ENCODE data around the gene TSSK3.
"Not testable (repeated sequence)": the region's sequence is repeated elsewhere in the genome, so short reads cannot be mapped to it uniquely, and the experiment has no call there.

The TSSK3 gene

GRCh38 chr1:32365445-32365844 is 3.1 kb downstream of the TSSK3 start:
- no peak for DNase-seq

- no peak for DNase-seq
Measured at GRCh38 chr1:32367912-32368635, 5.7 kb downstream of the TSSK3 start.

- DNase-seq = peak; percentile 74
Measured at GRCh38 chr1:32372149-32372756, 9.9 kb downstream of the TSSK3 start.

GRCh38 chr1:32373996-32374592 is 11.8 kb downstream of the TSSK3 start:
- no peak for DNase-seq

GRCh38 chr1:32376199-32376598 is 13.9 kb downstream of the TSSK3 start:
- DNase-seq = no peak

- no peak for DNase-seq
Measured at GRCh38 chr1:32377541-32378220, 15.3 kb downstream of the TSSK3 start.

- no peak for DNase-seq
Measured at GRCh38 chr1:32380057-32380456, 17.7 kb downstream of the TSSK3 start.

- DNase-seq = peak; percentile 10
Measured at GRCh38 chr1:32386676-32387392, 24.5 kb downstream of the TSSK3 start.

GRCh38 chr1:32388641-32389040 is 26.3 kb downstream of the TSSK3 start:
- DNase-seq = no peak

- DNase-seq = no peak
Measured at GRCh38 chr1:32390904-32391870, 28.8 kb downstream of the TSSK3 start.

- no peak for DNase-seq
Measured at GRCh38 chr1:32392325-32392724, 30.0 kb downstream of the TSSK3 start.

GRCh38 chr1:32393136-32393535 is 30.8 kb downstream of the TSSK3 start:
- no peak for DNase-seq

GRCh38 chr1:32393832-32394140 is 31.4 kb downstream of the TSSK3 start:
- DNase-seq = peak; percentile 40

- peak; percentile 99 for DNase-seq
Measured at GRCh38 chr1:32394141-32394889, 32.0 kb downstream of the TSSK3 start, which contains the start of gene BSDC1. TSS of gene BSDC1 (minus strand) at chr1:32394441. CDS start at chr1:32394414, 27 bp downstream.

- no peak for DNase-seq
Measured at GRCh38 chr1:32394890-32395432, 32.6 kb downstream of the TSSK3 start.

GRCh38 chr1:32396524-32396923 is 34.2 kb downstream of the TSSK3 start:
- DNase-seq = not testable (repeated sequence)

- no peak for DNase-seq
Measured at GRCh38 chr1:32398401-32398800, 36.1 kb downstream of the TSSK3 start.

GRCh38 chr1:32399843-32400242 is 37.5 kb downstream of the TSSK3 start:
- no peak for DNase-seq

- DNase-seq = peak; percentile 67
Measured at GRCh38 chr1:32400876-32401631, 38.7 kb downstream of the TSSK3 start.

GRCh38 chr1:32404946-32405345 is 42.6 kb downstream of the TSSK3 start:
- no peak for DNase-seq

Measured in CD4-positive, alpha-beta T cell treated with Interleukin-6 for 4 hours (primary cell).